GM19438 (cell line): Measurements from ENCODE around the gene MBP.

Experiments used
- ATAC-seq: cut with Tn5 transposase; IDR thresholded peaks from one replicate; pipeline ENCODE4 v1.9.1; 2021; ENCODE audit warnings: low read depth; ENCODE audit not compliant: unreplicated experiment

The MBP gene

DNA sequence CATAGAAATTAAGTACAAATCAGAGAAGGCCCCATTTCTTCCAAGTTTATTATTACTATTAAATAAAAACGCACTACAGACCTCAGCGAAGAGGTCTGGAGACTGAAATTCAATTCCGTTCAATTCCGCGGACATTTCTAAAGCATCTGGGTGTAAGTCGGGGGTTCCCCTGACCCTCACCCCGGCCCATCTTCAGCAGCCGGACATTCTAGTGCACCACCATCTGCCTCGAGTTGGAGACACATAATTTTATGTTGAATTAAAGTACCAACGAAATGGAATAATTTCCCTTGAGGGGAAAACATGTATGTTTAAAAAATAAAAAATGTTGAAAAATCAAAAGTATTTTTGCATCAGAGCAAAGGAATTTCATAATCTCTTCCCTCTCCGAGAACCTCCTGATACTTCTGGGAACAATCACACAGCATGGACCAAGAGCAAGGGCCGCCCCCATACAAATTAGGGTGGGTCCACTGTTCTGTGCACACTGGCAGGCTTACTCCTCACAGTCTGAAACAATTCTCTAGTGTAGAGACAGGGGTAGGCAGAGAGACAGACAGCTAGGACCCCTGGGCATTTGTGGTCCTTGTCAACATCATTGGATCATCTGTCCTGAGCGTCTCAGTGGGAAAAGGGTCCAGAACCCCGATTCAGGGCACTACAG, 29.3 kb downstream of the MBP start:
- no peak for ATAC-seq

DNA sequence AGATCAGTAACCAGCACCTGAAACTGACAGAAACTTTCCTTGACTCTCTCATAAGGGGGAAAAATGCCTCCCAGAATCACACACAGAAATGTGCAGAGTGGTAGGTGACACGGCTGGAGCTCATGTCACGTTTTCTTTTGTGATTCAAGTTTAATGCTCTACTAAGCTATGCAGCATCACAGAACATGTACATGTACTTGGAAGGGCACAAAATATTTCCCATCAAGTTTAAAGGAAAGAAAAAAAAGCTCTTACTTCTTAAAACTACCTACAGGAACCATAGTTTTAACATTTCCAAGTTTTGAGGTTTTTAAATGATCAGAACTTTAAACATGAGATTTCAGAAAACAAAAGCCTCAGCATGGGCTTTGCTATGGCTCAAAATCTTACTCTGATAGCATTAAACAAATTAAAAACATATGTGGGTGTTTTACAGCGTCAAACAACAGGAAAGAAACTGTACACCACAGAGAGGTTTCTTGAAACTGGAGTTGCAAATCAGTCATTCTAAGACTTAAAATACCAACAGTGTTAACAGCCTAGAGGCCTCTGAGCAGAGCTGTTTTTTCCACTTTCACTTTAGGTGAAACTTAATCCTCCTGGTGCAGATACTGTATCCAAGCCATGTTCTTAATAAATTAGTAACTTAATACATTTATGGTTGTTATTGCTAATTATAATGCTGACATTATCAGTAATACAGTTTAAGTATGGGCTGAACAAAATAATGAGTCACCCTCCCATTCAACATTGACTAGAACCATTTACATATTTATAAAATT, 30.1 kb downstream of the MBP start:
- peak; percentile 54 for ATAC-seq

DNA sequence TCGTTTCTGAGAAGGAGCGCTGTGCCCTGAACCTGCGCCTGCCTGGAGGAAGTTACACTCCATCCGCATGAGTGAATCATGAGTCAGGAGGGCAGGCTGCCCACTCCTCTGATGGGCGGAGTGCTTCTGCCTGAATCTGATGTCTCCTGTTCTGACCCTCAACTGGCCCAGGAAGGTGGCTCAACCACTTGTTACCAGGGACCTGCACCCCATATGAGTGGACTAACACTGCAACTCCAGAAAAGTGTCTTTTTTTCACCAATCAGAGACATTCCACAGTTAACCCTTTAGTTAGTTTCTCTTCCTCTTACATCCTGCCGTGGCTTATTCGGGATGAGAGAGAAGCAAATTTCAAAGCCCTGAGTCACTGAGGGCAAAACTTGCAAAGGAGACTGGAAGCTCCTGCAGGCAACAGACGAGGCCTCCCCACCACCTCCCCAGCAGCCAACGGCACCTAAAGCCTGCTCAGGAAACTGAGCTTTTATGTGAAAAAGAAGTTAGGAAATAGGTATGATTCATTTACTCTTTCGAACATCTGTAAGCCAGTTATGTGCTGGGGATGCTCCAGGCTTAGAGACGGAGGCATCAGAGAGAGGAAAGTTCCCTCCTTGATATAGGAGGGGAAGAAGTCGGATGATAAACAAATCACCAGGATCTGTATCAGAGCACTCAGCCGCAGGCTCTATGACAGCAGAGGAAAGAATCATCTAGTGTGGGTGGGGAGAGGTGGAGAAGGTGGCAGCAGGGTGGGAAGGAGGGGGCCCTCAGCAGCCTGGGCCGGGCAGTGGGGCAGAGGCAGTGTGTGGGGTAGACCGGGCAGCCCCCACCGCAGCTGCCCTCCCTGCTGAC, 30.9 kb downstream of the MBP start:
- peak; percentile 30 for ATAC-seq

DNA sequence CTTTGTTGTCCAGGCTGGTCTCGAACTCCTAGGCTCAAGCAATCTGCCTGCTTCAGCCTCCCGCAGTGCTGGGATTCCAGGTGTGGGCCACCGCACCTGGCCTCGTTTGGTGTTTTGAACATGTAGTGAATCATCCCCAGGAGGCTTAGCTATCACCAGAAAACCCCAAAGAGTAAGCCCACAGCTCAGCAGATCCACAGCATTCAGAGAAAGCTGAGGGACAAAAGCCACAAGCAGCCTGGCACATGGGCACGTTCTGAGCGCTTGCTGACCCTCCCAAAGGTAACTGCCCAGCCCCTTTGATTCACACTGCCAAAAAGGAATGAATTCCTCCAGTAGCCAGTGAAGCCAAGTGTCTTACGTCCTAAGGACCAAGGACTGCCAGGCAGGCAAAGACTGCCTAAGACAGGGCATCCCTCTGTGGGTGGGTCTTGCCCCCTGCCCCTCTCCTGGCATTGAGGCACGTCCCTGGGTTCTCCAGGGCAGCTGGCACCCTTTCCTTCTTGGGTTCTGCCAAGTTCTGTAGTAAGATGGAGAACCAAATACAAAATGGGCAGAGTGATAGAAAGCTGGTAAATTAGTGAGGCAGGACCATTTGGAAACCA, 31.7 kb downstream of the MBP start:
- ATAC-seq: no peak

DNA sequence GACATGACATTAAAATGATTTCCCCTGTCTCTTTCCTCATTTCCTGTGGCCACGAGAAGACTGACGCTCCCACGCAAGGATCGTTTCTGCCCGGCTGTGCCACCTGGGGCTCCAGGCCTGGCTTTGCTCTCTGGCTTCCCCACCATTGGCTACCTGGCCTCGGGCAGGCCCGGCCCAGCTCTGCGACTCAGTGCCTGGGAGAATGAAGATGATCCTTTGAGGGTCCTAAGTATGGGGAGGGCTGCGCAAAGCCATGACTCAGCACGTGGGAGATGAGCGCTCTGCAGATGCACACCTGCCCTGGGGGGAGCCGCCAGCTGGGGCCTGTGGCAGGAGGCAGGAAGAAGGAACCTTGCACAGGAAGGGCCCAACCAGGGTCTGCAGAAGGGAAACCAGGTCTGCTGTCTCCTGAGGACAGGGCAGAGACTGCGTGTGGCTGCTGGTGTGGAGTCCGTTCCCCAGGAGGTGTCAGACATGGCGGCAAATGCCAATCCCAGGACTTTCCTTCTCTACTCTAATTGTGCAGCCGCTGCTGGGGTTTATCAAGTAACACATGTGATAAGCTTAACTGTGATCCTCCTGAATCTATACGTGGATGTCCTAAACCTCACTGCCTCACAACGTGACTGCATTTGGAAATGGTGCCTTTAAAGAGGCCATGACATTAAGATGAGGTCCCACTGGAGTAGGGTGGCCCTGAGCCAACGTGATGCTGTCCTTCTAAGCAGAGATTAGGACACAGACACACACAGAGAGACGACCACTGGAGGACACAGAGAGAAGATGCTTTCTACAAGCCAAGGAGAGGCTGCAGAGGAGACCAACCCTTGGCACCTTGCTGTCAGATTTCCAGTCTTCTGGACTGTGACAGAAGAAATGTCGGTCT, 32.9 kb downstream of the MBP start:
- ATAC-seq: peak; percentile 47

DNA sequence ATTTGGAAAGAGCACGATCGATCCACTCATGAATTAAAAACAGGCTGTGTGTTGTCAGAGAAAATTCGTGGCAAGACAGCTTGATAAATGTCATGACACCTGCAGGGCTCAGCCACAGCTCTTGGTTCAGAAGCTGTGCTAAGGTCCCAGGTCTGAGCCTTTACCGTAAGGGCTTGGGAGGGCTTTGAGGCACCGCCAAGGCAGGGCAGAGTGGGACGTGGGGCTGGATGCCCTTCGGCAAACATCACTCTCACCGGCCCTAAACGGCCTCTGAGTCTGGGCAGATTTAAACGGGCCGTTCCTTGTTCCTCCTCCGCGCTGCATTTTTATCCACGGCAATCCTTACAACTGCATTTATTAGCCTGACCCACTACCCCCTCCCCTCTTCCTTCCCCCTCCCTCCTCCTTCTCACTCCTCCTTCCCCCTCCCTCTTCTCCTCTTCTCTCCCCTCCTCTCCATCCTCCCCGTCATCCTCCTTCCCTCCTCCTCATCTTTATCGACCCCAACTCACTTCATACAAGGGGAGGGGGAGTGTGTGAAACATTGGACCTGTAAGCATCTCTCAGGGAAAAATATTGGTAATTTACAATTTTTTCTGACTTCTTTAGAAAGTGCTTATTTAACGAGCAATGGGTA, 33.9 kb downstream of the MBP start:
- no peak for ATAC-seq

DNA sequence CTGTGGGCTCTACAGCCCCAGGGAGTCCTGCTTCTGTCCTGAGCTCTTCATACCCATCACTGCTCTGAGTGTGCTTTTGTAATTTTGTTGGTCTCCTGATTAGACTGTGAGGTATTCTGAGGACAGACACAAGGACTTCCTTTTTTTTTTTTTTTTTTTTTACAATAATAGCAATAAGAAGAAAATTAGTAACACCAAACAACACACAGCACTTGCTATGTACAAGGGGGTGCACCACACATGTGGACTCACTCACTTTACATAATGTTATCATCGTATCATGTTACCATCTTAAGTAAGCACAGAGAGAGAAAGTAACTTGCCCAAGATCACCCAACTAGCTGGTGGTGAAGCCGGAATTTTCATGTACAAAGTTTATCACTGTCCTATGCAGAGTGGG, 34.6 kb downstream of the MBP start:
- no peak for ATAC-seq

DNA sequence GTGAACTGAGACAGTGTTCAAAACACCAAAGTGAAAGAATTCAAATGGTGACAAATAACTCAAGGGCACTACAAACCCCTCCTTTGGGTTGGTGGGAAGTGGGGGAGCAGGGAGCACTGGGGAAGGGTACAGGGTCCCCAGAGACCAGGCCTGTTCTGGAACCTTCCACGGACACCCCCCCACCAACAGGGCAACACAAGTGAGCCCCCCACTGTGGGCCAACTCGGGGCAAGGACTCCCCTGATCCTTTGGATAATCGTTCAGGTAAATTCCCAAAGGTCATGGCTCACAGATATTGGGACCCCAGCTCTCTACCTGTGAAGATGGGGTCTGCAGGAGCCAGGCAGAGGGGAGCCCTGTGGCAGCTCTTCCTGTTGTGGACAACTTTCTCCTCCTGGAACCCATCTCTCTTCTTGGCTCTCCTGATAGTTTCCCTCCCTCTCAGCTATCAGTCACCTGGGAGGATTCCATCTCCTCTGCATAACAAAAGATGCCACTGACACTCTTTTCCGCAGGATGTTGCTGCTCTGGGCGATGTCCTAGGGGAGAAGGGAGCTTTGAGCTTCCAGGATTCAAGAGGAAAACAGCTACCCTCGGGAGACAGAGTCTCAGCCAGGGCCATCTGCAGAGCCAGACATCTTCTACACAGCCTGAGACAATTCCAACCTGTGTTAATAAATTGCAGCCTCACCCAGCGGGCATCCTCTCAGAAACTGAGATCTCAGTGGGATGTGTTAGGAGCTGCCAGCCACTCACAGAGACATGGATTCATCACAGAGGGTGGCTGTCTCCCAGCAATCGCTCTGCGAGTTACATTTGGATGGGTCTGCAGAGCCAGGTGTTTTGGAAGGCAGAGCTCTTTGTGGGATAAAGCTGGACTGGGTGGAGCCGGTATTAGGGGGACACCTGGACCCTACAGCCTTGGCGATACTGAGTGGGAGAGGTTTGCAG, 35.4 kb downstream of the MBP start:
- no peak for ATAC-seq

DNA sequence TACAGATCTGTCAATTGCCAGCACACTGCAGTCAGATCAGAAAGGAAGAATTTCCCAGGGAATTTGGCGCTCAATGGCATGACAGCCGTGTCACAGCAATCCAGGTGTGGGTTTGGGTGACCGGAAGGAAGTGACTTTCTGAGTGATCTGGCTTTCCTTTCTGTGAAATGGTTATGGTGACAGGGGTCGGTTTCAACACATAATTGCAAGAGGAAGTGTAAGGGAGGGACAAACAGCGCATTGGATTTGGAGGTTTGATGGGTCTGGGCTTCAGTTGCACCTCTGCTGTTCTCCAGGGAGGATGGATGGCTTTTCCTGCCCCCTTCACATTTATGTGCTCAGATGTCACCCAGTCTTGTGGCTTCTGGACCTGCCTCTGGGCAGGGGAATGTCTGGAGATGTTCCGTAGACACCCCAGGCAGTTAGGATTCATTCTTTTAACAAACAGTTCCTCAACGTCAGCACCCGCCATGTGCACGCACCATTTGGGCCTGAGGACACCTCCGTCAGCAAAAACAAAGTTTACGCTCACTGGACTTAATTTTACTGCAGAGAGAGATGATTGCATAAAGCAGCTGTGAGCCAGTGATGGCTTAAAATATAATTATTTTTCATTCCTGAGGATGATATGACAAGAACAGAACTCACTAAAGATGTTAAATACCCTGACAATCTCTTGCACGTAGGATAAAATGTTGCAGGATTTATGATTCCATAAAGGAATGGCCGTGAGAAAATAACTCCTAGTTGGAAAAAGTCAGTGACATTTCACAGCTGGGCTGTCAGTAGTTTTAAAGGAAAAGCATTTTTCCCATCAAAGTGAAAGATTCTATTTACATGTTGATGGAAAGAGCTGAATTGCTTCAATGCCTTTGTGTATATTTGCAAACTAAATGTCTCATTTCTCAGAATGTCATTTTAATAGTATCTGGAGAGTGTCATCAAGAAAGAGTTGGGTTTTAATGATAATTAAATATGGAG, 36.9 kb downstream of the MBP start:
- ATAC-seq: no peak

DNA sequence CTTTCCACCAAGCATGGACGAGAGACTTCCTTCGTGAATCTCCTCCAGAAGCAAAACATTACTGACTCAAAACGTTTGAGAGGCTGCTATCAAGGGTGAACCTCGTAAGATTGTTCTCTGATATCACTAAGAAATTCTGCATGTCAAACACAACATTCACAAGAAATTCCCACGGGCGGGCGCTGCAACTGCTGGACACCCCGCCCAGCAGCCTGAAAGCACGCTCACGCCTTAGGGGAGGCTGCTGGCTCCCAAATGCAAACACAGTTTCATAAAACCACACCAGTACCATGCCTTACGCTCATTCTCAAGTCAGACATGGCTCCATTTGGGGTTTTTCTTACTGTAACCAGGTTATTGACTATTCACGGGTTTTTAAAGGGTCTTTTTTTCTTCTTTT, 39.0 kb downstream of the MBP start:
- no peak for ATAC-seq

DNA sequence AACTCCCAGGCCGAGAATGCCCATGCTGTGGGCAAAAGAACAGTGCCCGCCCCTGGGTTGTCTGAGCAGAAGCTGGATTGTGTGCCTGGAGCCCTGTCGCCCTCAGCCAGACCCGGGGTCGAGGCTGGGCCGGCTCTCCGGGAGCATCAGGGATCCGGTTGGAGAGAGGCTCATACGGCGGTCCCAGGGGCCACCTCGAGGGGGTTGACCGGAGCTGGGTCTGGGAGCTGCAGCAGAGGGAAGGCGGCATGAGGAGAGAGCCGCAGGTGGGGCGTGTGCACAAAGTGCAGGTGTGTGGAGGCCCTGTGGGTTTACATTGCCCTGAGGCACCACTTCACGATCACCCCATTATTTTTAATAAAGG, 39.5 kb downstream of the MBP start:
- no peak for ATAC-seq

DNA sequence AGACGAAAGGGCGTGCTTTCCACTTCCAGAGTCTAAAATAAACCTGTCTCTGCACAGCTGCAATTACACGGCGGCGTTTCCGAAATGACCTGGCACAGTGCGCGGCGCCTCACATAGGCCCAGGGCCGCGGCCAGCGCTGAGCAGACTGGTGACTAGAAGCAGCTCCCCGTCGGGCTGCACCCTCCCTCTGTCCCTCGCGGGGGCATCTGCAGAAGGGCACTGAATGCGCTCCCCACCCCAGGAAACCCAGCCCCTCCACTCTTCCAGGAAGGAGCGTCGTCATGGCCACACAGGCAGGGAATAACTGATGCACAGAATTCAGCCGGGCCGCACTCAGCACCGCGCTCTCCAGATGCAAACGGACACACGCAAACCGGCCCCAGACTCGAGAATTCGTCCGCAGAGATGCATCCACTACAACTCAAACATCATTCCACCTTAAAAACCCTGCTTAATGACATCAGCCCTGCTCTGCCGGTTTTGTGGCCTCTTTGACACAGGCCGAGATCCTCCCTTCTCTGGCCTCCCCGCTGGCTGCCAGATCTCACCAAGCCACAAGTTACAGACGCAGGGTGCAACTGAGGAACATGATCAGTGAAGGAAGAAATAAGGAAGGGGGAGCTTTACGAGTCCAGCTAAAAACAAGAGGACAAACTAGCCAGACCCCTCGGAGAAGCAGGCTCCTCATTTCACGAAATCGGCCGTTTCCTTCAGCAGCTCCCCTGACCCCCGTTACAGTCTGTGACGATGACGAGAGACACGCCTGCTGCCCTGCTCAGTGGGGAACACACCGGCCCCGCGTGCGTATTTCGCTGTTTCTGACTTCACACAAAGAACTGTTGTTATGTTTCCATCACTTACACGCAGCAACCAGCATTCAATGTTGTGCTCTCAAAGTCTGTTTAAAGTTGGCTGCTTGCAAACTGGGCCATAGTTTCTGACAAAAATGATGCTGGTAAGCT, 40.2 kb downstream of the MBP start:
- no peak for ATAC-seq

DNA sequence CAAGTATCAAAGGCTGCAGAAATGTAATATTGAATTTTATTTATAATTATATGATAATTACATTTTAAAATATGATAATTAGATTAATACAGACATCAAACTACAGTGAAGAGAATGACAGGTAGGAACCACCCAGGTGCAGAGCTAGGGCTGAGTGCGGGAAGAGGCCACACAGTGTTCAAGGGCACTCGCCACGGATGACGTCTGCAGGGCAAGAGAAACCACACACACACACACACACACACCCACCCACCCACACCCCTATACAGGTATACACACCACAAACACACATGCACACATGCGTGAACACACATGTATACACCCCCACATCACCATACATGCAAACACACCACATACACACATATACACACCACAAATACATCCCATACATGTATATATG, 41.2 kb downstream of the MBP start:
- ATAC-seq: no peak

DNA sequence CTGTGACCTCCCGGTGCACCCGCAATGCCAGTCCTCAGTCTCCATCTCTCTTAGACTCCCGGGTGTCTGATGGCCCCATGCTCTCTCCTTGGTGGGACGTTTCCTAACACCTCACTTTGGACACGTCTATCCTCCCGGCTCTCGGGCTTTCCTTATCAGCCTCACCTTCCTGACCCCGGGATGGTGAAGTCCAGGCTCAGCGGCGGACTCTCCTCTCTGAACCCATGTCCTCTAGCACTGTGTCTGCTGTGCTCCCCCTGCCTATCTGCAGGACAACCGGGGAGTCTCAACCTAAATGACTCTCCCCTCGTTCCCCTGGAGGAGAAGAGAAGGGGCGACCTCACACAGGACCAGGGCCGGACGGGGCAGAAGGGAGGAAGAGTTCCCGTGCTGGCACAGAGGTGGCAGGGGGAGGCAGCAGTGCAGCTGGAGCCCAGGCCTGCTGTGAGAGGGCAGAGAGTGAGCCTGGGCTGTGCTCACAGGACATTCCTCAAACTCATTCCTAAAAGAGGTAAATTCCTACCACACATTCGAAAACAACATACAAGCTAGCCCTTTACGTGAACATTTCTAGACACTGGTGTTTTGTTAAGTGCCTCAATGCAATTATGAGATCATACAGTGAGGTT, 41.9 kb downstream of the MBP start:
- ATAC-seq: no peak

DNA sequence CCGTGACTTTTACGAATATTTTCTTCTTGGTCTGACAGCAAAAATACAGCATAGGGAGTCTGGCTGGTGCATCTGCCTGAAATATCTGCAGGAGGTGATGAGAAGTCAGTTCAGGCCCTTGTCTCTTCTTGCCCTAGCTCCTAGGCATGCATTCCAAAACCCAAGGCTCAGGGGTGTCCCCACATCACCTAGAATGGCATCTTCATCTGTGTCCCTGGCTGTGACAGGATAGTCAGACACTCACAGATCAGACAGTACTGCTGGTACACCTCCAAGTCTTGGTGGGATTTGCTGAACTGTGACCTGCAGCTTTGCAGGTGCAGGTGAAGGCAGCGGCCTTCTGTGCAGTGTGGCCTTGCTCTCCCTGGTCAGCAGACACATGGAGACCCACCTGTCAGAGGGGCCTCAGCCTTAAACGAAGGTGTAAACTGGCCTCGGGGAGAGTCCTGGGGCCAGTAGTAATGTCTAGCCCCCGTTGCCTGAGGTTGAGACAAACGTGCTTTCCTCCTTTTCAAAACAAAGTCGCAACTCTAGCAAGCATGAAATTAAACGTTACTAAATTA, 42.8 kb downstream of the MBP start:
- no peak for ATAC-seq
